OCI-LY1 (cell line): ENCODE results near the gene PLA2G2F.

ENCODE experiments used
- H2AFZ ChIP-seq: fragments of 200-600 bp; sonication (generic), shearing (Covaris generic); 2 replicates; pipeline ENCODE4 v1.6.0; 2014; ENCODE audit warnings: antibody characterized with exemption, mild to moderate bottlenecking, low read length
- H3F3A ChIP-seq: fragments of 200-600 bp; sonication (generic), shearing (Covaris generic); 2 replicates; pipeline ENCODE4 v1.6.0; 2014; ENCODE audit warnings: mild to moderate bottlenecking, antibody characterized with exemption, low read length, moderate library complexity; ENCODE audit not compliant: insufficient read depth
- H3K27ac ChIP-seq: fragments of 200-600 bp; sonication (generic); 2 replicates; pipeline ENCODE4 v1.5.1; 2014; ENCODE audit warnings: low read length, mixed run types, mild to moderate bottlenecking, low read depth; ENCODE audit not compliant: poor library complexity, severe bottlenecking
- H3K27me3 ChIP-seq: fragments of 200-600 bp; sonication (generic); 2 replicates; pipeline ENCODE4 v1.6.0; 2014; ENCODE audit warnings: antibody characterized with exemption, mild to moderate bottlenecking, low read length, moderate library complexity; ENCODE audit not compliant: insufficient read depth
- H3K36me3 ChIP-seq: fragments of 200-600 bp; sonication (generic); 2 replicates; pipeline ENCODE4 v1.6.1; 2014; ENCODE audit warnings: mild to moderate bottlenecking, antibody characterized with exemption, low read length, moderate library complexity, mixed read lengths; ENCODE audit not compliant: insufficient read depth
- H3K4me1 ChIP-seq: fragments of 200-600 bp; sonication (generic); 2 replicates; pipeline ENCODE4 v1.5.1; 2014; ENCODE audit warnings: mild to moderate bottlenecking, low read length, moderate library complexity; ENCODE audit not compliant: insufficient read depth, severe bottlenecking
- H3K4me2 ChIP-seq: fragments of 200-600 bp; sonication (generic), shearing (Covaris generic); 2 replicates; pipeline ENCODE4 v1.6.1; 2014; ENCODE audit warnings: low read length
- H3K4me3 ChIP-seq: fragments of 200-600 bp; sonication (generic); 2 replicates; pipeline ENCODE4 v1.5.1; 2014; ENCODE audit warnings: low read length, low read depth, mild to moderate bottlenecking, mixed read lengths; ENCODE audit not compliant: poor library complexity, severe bottlenecking
- H3K79me2 ChIP-seq: fragments of 200-600 bp; shearing (Covaris generic); 2 replicates; pipeline ENCODE4 v1.6.1; 2016; ENCODE audit warnings: mixed run types, low read length, mixed read lengths; ENCODE audit not compliant: insufficient read depth
- H3K9ac ChIP-seq: fragments of 200-600 bp; sonication (generic), shearing (Covaris generic); 2 replicates; pipeline ENCODE4 v1.6.1; 2014; ENCODE audit warnings: mild to moderate bottlenecking, low read length, mixed read lengths
- H3K9me2 ChIP-seq: fragments of 200-600 bp; sonication (generic), shearing (Covaris generic); 2 replicates; pipeline ENCODE4 v1.6.1; 2014; ENCODE audit warnings: low read depth, mild to moderate bottlenecking, low read length, mixed read lengths
- H3K9me3 ChIP-seq: fragments of 200-600 bp; shearing (Covaris generic); 2 replicates; pipeline ENCODE4 v1.6.1; 2014; ENCODE audit warnings: low read length, mixed read lengths
- H4K20me1 ChIP-seq: fragments of 200-600 bp; sonication (generic), shearing (Covaris generic); 2 replicates; pipeline ENCODE4 v1.6.0; 2016; ENCODE audit warnings: mild to moderate bottlenecking, low read length; ENCODE audit not compliant: insufficient read depth
- EZH2 ChIP-seq: fragments of 200-600 bp; sonication (generic), shearing (Covaris generic); IDR thresholded peaks from 2 replicates; pipeline ENCODE4 v1.8.0; 2017; ENCODE audit warnings: borderline replicate concordance, mixed run types, mild to moderate bottlenecking, antibody characterized with exemption, low read length, moderate library complexity, mixed read lengths
- TF ChIP-seq, protein P1 (sequence below): fragments of 200-600 bp; sonication (generic), shearing (Covaris generic); IDR thresholded peaks from 2 replicates; pipeline ENCODE4 v1.5.1; 2017; ENCODE audit warnings: mild to moderate bottlenecking, antibody characterized with exemption, low read length, moderate library complexity, mixed read lengths

Gene PLA2G2F

GRCh38 chr1:20141001-20141400 is 1.9 kb downstream of the PLA2G2F start:
- no peaks in the 10 kb centered on the region for H3K9me2 ChIP-seq
- H3K36me3 ChIP-seq: no peaks in the 10 kb centered on the region
- H3K9me3 ChIP-seq: no peaks in the 10 kb centered on the region
- H3K27ac ChIP-seq: no peak overlapping the region
- H3K9ac ChIP-seq: no peak overlapping the region
- H2AFZ ChIP-seq: no peak overlapping the region
- no peaks in the 10 kb centered on the region for H3K27me3 ChIP-seq
- H3F3A ChIP-seq: no peaks in the 10 kb centered on the region
- H4K20me1 ChIP-seq: no peaks in the 10 kb centered on the region
- H3K4me2 ChIP-seq: no peak overlapping the region
- H3K4me3 ChIP-seq: no peak overlapping the region
- TF ChIP-seq EZH2: no peak
- TF ChIP-seq, protein P1, sequence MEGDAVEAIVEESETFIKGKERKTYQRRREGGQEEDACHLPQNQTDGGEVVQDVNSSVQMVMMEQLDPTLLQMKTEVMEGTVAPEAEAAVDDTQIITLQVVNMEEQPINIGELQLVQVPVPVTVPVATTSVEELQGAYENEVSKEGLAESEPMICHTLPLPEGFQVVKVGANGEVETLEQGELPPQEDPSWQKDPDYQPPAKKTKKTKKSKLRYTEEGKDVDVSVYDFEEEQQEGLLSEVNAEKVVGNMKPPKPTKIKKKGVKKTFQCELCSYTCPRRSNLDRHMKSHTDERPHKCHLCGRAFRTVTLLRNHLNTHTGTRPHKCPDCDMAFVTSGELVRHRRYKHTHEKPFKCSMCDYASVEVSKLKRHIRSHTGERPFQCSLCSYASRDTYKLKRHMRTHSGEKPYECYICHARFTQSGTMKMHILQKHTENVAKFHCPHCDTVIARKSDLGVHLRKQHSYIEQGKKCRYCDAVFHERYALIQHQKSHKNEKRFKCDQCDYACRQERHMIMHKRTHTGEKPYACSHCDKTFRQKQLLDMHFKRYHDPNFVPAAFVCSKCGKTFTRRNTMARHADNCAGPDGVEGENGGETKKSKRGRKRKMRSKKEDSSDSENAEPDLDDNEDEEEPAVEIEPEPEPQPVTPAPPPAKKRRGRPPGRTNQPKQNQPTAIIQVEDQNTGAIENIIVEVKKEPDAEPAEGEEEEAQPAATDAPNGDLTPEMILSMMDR: no peak
- H3K4me1 ChIP-seq: no peaks in the 10 kb centered on the region
- no peaks in the 10 kb centered on the region for H3K79me2 ChIP-seq

GRCh38 chr1:20141466-20141865 is 2.3 kb downstream of the PLA2G2F start:
- Histone ChIP-seq H3K9me3 (no peaks in the 10 kb centered on the region), H3K9ac (no peak overlapping the region), H3K4me3 (no peak overlapping the region), H3K4me1 (no peaks in the 10 kb centered on the region), H3K27me3 (no peaks in the 10 kb centered on the region), H3K27ac (no peak overlapping the region), H3F3A (no peaks in the 10 kb centered on the region), H3K4me2 (no peak overlapping the region), H3K36me3 (no peaks in the 10 kb centered on the region), H2AFZ (no peak overlapping the region), H3K79me2 (no peaks in the 10 kb centered on the region), H4K20me1 (no peaks in the 10 kb centered on the region), H3K9me2 (no peaks in the 10 kb centered on the region)
- TF ChIP-seq, protein P1: no peak
- no peak for TF ChIP-seq EZH2

- Histone ChIP-seq H4K20me1 (no peaks in the 10 kb centered on the region), H3K9ac (no peak overlapping the region), H3K27ac (no peak overlapping the region), H2AFZ (no peak overlapping the region), H3K9me2 (no peaks in the 10 kb centered on the region), H3K4me3 (no peak overlapping the region), H3K4me2 (no peak overlapping the region), H3F3A (no peaks in the 10 kb centered on the region), H3K36me3 (no peaks in the 10 kb centered on the region), H3K27me3 (no peaks in the 10 kb centered on the region), H3K4me1 (no peaks in the 10 kb centered on the region), H3K79me2 (no peaks in the 10 kb centered on the region), H3K9me3 (no peaks in the 10 kb centered on the region)
- no peak for TF ChIP-seq EZH2
- TF ChIP-seq, protein P1: no peak
Observed at GRCh38 chr1:20142001-20142710, 3.0 kb downstream of the PLA2G2F start.
